Osteoblast (primary cell): ENCODE data around the gene SLC7A6OS. TPM values are rescaled to one million over a fixed set of nuclear protein-coding genes. Genes with fewer than 3 reads are reported as not detected.

ENCODE experiments used
- DNase-seq: peaks from one replicate; pipeline ENCODE4 v3.0.0; 2011; ENCODE audit warnings: low spot score, mixed read lengths; ENCODE audit not compliant: insufficient read length; ENCODE audit errors: missing footprints
- H2AFZ ChIP-seq: 2 replicates; pipeline ENCODE4 v1.6.0; 2011; ENCODE audit warnings: mild to moderate bottlenecking, low read length
- H3K27ac ChIP-seq: 2 replicates; pipeline ENCODE4 v1.5.1; 2011; ENCODE audit warnings: mild to moderate bottlenecking, low read depth, low read length, moderate library complexity
- H3K27me3 ChIP-seq: 2 replicates; pipeline ENCODE4 v1.6.0; 2012; ENCODE audit warnings: mild to moderate bottlenecking, control low read depth, inconsistent platforms, low read length, moderate library complexity; ENCODE audit not compliant: insufficient read depth
- H3K36me3 ChIP-seq: 2 replicates; pipeline ENCODE4 v1.5.1; 2011; ENCODE audit warnings: mild to moderate bottlenecking, low read length, control low read depth, moderate library complexity; ENCODE audit not compliant: insufficient read depth
- H3K4me1 ChIP-seq: 2 replicates; pipeline ENCODE4 v1.5.1; 2011; ENCODE audit warnings: mild to moderate bottlenecking, low read length, control low read depth, moderate library complexity; ENCODE audit not compliant: insufficient read depth
- H3K4me2 ChIP-seq: 2 replicates; pipeline ENCODE4 v1.6.0; 2011; ENCODE audit warnings: mild to moderate bottlenecking, low read length; ENCODE audit not compliant: insufficient read depth
- H3K4me3 ChIP-seq: fragments of 200-600 bp; sonication (generic); 3 replicates; pipeline ENCODE4 v1.5.1; 2012; ENCODE audit warnings: mild to moderate bottlenecking, low read length, inconsistent platforms; ENCODE audit not compliant: insufficient read depth
- H3K79me2 ChIP-seq: 2 replicates; pipeline ENCODE4 v1.6.0; 2012; ENCODE audit warnings: mild to moderate bottlenecking, low read length, control low read depth, inconsistent platforms; ENCODE audit not compliant: insufficient read depth
- H3K9me3 ChIP-seq: 2 replicates; pipeline ENCODE4 v1.5.1; 2011; ENCODE audit warnings: low read depth, low read length, control low read depth
- H4K20me1 ChIP-seq: 2 replicates; pipeline ENCODE4 v1.6.0; 2012; ENCODE audit warnings: mild to moderate bottlenecking, low read length, control low read depth; ENCODE audit not compliant: insufficient read depth
- total RNA-seq: library from RNA; depleted of rRNA; stranded (reverse); fragments of >200 nt; gene quantifications from 2 replicates; pipeline ENCODE4 v1.2.3, GENCODE V29; 2012
- TF ChIP-seq, protein P1 (sequence below): IDR thresholded peaks from 2 replicates; pipeline ENCODE4 v1.5.1; 2011; ENCODE audit warnings: mild to moderate bottlenecking, low read depth, low read length, moderate library complexity; ENCODE audit errors: extremely low read depth

Gene SLC7A6OS
- total RNA-seq, 1 donor = 12.3 TPM

DNA sequence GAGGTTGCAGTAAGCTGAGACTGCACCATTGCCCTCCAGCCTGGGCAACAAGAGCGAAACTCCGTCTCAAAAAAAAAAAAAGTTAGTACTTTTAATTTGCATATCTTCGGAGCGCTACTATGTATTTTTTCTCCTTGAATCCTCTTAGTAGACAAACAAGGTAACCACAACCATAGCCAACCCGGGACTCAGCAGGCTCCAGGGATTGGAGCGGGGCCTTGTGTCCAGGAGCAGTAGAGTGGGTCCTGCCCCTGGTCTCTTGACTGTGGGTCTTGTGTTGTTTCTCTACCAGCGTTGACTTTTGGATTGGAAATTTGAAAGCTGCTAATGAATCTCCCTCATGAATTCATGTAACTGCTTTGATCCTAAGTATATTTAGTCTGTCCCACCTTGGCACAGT, 32.4 kb upstream of the SLC7A6OS start:
- H3K27me3 ChIP-seq = no peaks in the 10 kb centered on the region
- H3K4me1 ChIP-seq = no peaks in the 10 kb centered on the region
- no peak overlapping the region for H2AFZ ChIP-seq
- TF ChIP-seq, protein P1, sequence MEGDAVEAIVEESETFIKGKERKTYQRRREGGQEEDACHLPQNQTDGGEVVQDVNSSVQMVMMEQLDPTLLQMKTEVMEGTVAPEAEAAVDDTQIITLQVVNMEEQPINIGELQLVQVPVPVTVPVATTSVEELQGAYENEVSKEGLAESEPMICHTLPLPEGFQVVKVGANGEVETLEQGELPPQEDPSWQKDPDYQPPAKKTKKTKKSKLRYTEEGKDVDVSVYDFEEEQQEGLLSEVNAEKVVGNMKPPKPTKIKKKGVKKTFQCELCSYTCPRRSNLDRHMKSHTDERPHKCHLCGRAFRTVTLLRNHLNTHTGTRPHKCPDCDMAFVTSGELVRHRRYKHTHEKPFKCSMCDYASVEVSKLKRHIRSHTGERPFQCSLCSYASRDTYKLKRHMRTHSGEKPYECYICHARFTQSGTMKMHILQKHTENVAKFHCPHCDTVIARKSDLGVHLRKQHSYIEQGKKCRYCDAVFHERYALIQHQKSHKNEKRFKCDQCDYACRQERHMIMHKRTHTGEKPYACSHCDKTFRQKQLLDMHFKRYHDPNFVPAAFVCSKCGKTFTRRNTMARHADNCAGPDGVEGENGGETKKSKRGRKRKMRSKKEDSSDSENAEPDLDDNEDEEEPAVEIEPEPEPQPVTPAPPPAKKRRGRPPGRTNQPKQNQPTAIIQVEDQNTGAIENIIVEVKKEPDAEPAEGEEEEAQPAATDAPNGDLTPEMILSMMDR = no peak
- H3K4me2 ChIP-seq = no peak overlapping the region
- DNase-seq = no peak
- H3K36me3 ChIP-seq = peaks cover 58% of the 10 kb centered on the region
- H3K4me3 ChIP-seq = no peak overlapping the region
- H3K27ac ChIP-seq = no peak overlapping the region
- H4K20me1 ChIP-seq = no peaks in the 10 kb centered on the region
- H3K79me2 ChIP-seq = no peaks in the 10 kb centered on the region
- peaks cover 2% of the 10 kb centered on the region for H3K9me3 ChIP-seq

DNA sequence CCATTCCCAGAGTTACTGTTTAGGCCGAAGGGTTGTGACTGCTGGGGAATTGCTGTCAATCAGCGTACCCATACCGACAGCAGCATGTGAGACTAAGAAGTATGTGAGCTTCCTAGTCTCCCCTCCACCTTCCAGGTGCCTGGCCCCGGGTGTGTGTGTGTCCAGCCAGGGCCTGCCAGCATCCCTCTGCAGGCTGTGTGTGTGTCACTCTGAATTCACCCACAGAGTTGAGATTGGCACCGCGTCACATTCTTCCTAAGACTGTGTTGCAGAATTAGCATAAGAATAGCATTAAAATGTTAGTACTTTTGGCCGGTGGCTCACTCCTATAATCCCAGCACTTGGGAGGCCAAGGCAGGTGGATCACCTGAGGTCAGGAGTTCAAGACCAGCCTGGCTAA, 31.9 kb upstream of the SLC7A6OS start:
- TF ChIP-seq, protein P1 = no peak
- H3K27me3 ChIP-seq = no peaks in the 10 kb centered on the region
- no peak overlapping the region for H3K4me3 ChIP-seq
- no peaks in the 10 kb centered on the region for H3K79me2 ChIP-seq
- H2AFZ ChIP-seq = no peak overlapping the region
- H3K4me2 ChIP-seq = no peak overlapping the region
- H3K4me1 ChIP-seq = no peaks in the 10 kb centered on the region
- DNase-seq = no peak
- H3K9me3 ChIP-seq = peaks cover 2% of the 10 kb centered on the region
- peaks cover 58% of the 10 kb centered on the region for H3K36me3 ChIP-seq
- no peak overlapping the region for H3K27ac ChIP-seq
- no peaks in the 10 kb centered on the region for H4K20me1 ChIP-seq

DNA sequence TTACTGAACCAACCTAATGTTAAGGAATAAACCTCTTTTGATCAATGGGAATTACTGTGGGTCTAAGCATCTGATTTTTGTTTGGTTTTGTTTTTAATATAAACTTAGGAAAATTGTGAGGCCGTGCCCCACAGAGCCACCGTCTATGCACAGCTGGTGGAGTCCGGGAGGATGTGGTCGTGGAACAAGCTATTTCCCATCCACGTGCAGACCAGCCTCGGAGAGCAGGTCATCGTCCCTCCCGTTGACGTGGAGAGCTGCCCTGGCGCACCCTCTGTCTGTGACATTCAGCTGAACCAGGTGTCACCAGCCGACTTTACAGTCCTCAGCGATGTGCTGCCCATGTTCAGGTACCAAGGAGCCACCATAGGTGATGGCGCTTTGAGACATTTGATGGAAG, 28.5 kb upstream of the SLC7A6OS start:
- H3K27ac ChIP-seq = no peak overlapping the region
- H2AFZ ChIP-seq = no peak overlapping the region
- no peaks in the 10 kb centered on the region for H3K27me3 ChIP-seq
- H3K79me2 ChIP-seq = no peaks in the 10 kb centered on the region
- H3K4me2 ChIP-seq = no peak overlapping the region
- TF ChIP-seq, protein P1 = no peak
- no peaks in the 10 kb centered on the region for H4K20me1 ChIP-seq
- DNase-seq = no peak
- H3K9me3 ChIP-seq = peaks cover 2% of the 10 kb centered on the region
- H3K4me1 ChIP-seq = peaks cover 10% of the 10 kb centered on the region
- H3K36me3 ChIP-seq = peaks cover 54% of the 10 kb centered on the region
- no peak overlapping the region for H3K4me3 ChIP-seq

DNA sequence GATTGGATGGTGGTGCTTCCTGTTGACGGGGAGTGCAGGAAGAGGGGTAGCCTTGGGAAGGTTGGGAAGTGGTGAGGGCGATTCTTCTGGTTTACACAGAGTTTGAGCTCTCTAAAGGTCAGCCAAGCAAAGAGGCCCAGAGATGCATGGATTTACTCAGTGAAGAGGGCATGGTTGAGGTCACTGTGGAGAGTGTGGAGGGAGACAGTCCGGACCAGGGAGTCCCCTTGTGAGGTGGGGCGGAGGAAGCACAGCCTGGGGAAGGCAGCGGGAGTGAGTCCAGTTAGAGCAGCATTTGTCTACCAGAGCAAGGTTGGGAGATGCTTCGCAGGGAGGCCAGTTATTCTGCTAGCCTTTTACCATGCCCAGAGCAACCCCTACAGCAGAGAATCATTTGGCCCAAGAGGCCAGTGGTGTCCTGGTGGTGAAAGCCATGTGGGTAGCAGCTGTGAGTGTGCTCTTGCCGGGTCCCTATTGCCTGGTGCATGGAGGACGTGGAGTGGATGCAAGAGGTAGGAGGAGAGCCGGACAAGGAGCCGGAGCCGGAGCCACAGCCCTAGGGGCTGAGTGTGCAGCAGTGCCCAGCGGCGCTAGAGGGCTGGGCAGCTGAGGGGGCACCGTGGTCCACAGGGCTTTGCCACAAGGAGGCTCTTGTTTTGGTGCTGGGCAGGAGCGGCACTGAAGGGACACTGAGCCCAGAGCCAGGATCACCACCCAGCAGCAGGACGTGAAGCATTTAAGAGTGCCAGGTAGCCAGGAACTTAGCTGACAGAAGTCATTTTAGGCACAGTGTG, 27.8 kb upstream of the SLC7A6OS start:
- H3K27me3 ChIP-seq = no peaks in the 10 kb centered on the region
- H3K36me3 ChIP-seq = peaks cover 52% of the 10 kb centered on the region
- no peak overlapping the region for H3K4me2 ChIP-seq
- H3K4me3 ChIP-seq = no peak overlapping the region
- DNase-seq = no peak
- peaks cover 2% of the 10 kb centered on the region for H3K9me3 ChIP-seq
- H3K27ac ChIP-seq = no peak overlapping the region
- TF ChIP-seq, protein P1 = no peak
- peaks cover 17% of the 10 kb centered on the region for H3K4me1 ChIP-seq
- no peak overlapping the region for H2AFZ ChIP-seq
- no peaks in the 10 kb centered on the region for H3K79me2 ChIP-seq
- no peaks in the 10 kb centered on the region for H4K20me1 ChIP-seq
